Lower leg skin (tissue), 3 donors: ENCODE results near the gene ADAP2.

ENCODE experiments used
- CTCF ChIP-seq, 3 donors: fragments of 450-650 bp; IDR thresholded peaks; one replicate each; pipeline ENCODE4 v1.5.1; 2016; ENCODE audit warnings: antibody characterized with exemption in 3 of 3, mild to moderate bottlenecking in 3 of 3, moderate library complexity in 2 of 3
- POLR2A ChIP-seq, 2 donors: fragments of 450-650 bp; IDR thresholded peaks; one replicate each; pipeline ENCODE4 v1.6.1; 2016 to 2017; ENCODE audit warnings: antibody characterized with exemption in 2 of 2, mild to moderate bottlenecking in 1 of 2, moderate library complexity in 1 of 2

GRCh38 chr17:31003225-31003866 lies 81.6 kb downstream of the ADAP2 start:
- TF ChIP-seq POLR2A (IDR thresholded peaks at IDR 0.05), result no peak
- TF ChIP-seq CTCF (IDR thresholded peaks at IDR 0.05), result no peak
